ENCODE results near the gene PHACTR3.

The PHACTR3 gene

GRCh38 chr20:59809630-59810448 is 205.5 kb downstream of the PHACTR3 start:
- in situ Hi-C loops (cut with MboI; ENCODE audit: low sequenced_read_pairs) = no loop called here

- in situ Hi-C loops (cut with MboI; ENCODE audit: low sequenced_read_pairs) = no loop called here
These were observed 206.3 kb downstream of the PHACTR3 start for GRCh38 chr20:59810449-59811187.

GRCh38 chr20:59811681-59812171 is 207.4 kb downstream of the PHACTR3 start:
- in situ Hi-C loops (cut with MboI; ENCODE audit: low sequenced_read_pairs) = no loop called here

DNA sequence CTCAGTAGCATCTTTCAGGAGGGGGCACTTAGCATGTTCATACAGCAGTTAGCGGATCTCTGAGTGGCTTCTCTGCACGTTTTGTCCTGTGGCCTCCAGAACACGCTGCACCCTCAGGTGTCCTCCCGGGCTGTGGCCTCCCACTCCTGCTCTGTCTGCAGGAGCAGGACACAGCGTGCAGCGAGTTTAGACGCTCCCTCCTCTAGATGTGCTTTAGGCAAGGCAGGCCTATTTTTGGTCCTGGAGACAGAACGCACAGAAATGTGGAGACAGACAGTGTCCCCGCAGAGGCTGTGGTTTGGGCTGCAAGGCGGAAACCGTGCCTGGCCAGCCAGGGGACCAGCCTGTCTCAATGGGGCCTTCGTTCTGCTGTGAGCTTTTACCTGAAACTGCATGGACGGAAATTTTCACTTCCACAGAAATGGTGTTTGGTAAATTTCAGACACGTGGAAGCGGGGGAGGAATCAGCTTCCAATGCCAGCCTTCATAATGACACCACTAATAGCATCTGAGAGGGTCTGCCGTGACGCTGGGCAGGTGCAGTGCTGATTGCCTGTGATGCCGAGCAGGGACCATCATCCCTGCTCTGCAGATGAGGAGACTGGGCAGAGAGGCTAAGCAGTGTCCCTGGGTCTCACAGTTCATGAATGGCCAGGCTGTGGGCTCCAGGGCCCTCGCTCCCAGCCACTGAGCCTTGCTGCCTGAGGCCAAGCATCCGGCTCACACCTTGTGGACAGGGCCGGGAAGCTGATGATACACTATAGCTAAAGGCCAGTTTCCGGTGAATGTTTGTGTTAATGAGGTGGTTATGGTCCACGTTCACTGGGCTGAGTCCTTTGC is 208.2 kb downstream of the PHACTR3 start:
- in situ Hi-C loops (cut with MboI; ENCODE audit: low sequenced_read_pairs) = no loop called here

DNA sequence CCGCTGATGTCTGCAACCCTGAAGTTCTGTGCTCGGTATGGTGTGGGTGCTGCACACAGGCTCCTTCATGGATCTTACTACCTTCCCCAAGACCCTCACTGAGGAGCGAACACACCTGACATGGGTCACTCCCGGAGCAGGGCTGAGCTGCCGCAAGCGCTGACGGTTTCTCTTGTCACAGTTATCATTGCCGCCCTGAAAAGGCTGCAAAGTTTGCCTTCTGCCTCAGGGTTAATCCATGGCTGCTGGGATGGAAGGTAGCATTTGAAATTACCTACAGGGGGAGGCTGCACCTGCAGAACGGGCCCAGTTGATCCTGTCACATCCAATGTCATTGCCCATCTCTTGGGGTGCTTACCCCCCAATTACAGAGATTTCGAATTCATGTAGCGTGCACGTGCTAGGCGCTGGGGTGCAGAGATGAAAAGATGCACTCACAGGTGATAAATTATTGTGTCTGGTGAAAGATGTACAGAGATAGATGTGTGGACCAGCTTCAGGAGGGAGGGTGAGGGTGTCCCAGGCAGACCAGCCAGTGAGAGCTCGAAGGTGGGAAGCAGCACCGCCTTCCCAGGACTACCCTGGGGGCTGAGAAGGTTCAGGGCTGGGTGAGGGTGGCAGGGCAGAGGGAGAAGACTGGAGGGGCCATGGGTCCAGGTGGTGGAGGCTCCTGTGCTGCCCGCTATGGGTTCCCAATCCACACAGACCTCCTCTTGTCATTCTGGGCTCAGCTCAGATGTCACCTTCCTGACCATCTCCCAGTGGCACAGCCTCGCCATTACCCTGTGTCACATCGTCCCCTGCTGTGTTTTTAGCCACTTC is 209.0 kb downstream of the PHACTR3 start:
- in situ Hi-C loops (cut with MboI; ENCODE audit: low sequenced_read_pairs) = no loop called here

DNA sequence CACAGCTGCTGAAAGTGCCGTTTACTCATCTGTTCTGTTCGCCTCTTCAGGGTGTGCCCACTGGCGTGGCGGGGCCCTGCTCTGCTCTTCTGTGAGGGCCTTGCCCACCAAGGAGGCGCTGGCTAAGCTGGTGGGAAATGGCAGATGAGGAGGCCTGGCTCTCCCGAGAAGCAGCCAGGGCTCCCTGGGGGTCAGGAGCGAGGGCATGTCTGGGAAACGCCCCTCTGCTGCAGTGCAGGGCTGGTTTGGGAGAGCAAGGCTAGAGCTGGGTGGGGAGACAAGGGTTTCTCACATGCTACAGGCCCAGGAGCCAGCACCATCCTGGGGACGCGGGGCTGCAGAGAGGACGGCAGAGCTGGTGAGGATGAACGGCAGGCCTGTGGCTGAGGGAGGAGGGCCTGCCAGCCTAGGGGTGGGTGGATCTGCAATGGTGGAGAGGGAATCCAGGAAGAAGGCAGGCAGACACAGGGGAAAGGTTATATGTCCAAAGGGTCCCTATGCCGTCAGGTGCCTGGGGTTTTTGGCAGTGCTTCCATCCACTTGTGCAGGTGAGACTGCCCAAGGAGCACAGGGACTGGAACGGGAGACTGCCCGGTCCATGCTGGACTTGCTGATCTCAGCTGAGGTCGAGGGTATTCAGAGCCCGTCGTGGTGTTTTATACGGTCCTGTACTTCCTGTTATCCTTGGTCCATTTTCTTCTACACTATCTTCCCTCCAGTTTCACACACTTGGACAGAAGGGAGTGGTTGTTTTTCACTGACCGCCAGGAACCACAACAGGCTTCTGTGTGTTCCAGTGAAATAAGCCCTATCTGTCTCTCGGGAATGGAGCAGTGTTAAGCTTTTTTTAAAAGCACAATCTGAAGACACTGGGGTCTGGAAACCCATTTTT is 209.9 kb downstream of the PHACTR3 start:
- in situ Hi-C loops (cut with MboI; ENCODE audit: low sequenced_read_pairs) = no loop called here

DNA sequence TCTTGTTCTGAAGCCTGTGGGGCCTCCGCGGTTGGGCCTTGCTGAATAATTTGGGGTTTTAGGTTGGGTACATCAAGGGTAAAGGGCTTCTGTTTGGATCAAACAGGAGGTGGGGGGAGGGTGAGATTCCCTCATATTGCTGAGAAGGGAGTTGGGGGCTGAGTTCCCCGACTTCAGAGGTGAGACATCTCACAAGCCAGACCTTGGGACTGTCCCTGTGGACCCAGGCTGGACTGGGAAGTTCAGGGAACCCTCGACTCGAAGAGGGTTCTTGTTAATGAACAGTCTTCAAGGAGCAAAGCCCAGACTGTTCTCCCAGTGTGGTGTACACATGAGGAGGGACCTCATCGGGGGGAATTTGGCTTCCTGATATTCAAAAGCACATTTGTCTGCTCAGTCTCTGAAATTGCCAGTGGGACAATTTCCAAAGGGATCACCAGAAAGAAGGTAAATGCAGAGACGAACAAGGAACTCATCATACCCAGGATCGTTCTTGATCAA is 210.6 kb downstream of the PHACTR3 start:
- in situ Hi-C loops (cut with MboI; ENCODE audit: low sequenced_read_pairs) = no loop called here

GRCh38 chr20:59816146-59816738 is 211.9 kb downstream of the PHACTR3 start:
- in situ Hi-C loops (cut with MboI; ENCODE audit: low sequenced_read_pairs) = no loop called here

- in situ Hi-C loops (cut with MboI; ENCODE audit: low sequenced_read_pairs) = no loop called here
These were observed 213.1 kb downstream of the PHACTR3 start for GRCh38 chr20:59817406-59817805.

DNA sequence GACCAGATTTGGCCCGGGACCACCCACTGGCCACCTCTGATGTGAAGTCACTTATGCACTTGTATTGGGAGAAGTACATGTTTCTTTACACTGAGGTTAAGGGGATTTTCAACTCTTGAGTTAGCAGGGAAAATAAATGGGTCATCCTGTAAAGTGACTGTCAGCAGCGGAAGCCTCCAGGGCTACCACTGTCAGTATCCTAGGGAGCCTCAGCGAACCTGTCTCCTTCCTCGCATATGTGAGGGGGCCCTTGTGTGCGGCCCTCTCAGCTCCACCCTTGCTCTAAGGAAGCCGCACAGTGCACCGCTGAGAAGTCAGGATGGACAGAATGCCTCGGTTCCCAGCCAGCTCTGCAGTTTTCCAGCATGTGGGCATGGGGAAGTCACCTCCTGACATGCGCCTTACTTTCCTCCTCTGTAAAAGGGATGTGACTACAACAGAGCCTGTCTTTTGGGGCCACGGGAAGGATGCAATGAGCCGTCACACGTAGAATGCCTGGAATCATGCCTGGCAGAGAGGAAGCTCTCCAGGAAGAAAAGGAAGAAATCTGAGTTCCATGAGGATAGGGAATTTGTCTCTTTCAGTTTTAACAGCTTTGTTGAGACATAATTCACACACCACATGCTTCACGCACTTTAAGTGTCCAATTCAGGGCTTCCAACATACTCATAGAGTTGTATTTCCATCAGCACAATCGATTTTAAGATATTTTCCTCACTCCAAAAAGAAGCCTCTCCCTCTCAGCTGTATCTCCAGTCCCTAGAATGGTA is 213.7 kb downstream of the PHACTR3 start:
- in situ Hi-C loops (cut with MboI; ENCODE audit: low sequenced_read_pairs) = no loop called here

GRCh38 chr20:59818911-59819310 is 214.6 kb downstream of the PHACTR3 start:
- in situ Hi-C loops (cut with MboI; ENCODE audit: low sequenced_read_pairs) = no loop called here

- in situ Hi-C loops (cut with MboI; ENCODE audit: low sequenced_read_pairs) = no loop called here
These were observed 215.3 kb downstream of the PHACTR3 start for GRCh38 chr20:59819496-59820203.

GRCh38 chr20:59820204-59821041 is 216.1 kb downstream of the PHACTR3 start:
- in situ Hi-C loops (cut with MboI; ENCODE audit: low sequenced_read_pairs) = no loop called here

- in situ Hi-C loops (cut with MboI; ENCODE audit: low sequenced_read_pairs) = no loop called here
These were observed 216.9 kb downstream of the PHACTR3 start for GRCh38 chr20:59821201-59821600.

DNA sequence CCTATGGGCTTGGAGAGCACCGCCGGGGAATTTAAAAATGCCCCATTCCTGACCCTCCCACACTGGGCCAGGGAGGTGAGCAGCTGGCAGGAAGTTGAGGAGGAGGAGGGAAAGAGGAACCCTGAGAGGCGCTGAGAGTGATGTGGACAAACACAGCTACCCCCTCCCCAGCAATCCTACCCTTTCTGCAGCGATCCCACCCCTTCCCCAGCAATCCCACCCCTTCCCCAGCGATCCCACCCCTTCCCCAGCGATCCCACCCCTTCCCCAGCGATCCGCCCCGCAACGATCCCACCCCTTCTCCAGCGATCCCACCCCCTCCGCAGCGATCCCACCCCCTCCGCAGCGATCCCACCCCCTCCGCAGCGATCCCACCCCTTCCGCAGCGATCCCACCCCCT is 217.4 kb downstream of the PHACTR3 start:
- in situ Hi-C loops (cut with MboI; ENCODE audit: low sequenced_read_pairs) = no loop called here

DNA sequence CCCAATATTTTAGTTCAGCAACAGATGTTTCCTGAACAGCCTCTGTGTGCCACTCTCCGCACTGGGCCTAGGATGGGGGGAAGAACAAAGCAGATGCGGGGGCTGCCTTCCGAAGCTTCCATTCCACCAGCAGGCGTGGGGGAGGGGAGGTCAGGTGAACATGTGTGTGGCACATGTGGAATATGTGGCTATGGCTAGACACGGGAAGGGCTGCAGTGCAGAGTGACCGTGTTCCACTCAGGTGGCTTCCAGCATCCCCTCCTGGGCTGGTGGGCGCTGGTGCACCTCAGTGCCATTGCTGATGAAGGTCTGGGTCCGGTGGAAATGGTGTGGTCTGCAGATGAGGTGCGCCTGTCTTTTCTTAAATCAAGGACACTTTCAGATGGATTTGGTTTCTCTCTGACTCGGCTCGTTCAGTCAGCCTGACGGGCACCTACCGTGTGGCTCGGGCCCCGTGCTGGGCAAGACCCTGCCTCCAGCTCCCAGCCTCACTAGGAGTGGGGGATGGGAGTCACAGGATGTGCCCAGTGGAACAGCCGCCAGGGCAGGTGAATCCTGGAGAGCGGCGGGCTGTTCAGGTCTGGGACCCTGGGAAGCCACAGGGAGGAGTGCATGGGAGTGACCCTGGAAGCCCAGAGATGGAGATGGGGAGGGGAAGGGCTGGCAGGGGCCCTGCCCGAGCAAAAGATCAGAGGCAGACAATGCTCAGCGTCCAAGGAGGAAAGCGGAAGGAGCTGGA is 218.1 kb downstream of the PHACTR3 start:
- in situ Hi-C loops (cut with MboI; ENCODE audit: low sequenced_read_pairs) = no loop called here

Measured in HL-60/S4 (cell line).